ENCODE data around the gene SLC9A3.

SLC9A3 gene

GRCh38 chr5:455806-456205, 68.4 kb downstream of the SLC9A3 start:
- no peak for DNase-seq

GRCh38 chr5:454936-455335, 69.3 kb downstream of the SLC9A3 start:
- no peak for DNase-seq

- no peak for DNase-seq
Measured at GRCh38 chr5:453725-454481, 70.3 kb downstream of the SLC9A3 start.

- no peak for DNase-seq
Measured at GRCh38 chr5:452978-453710, 71.1 kb downstream of the SLC9A3 start.

- no peak for DNase-seq
Measured at GRCh38 chr5:451587-452458, 72.4 kb downstream of the SLC9A3 start.

DNA sequence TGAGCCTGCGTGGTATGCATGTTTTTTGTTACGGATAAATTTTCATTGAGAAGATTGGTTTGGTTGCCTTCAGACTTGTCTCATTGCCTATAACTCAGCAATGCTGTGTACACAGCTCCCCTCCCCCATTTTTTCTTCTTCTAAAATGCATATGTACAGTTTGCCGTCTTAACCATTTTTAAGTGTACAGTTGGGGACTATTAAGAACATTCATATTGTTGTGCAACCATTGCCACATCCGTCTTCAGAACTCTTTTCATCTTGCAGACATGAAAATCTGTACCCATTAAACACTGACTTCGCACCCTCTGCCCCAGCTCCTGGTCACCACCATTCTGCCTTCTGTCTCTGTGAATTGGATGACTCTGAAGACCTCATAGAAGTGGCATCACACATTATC, 75.1 kb downstream of the SLC9A3 start:
- DNase-seq = no peak

GRCh38 chr5:448766-449090, 75.5 kb downstream of the SLC9A3 start:
- no peak for DNase-seq

DNA sequence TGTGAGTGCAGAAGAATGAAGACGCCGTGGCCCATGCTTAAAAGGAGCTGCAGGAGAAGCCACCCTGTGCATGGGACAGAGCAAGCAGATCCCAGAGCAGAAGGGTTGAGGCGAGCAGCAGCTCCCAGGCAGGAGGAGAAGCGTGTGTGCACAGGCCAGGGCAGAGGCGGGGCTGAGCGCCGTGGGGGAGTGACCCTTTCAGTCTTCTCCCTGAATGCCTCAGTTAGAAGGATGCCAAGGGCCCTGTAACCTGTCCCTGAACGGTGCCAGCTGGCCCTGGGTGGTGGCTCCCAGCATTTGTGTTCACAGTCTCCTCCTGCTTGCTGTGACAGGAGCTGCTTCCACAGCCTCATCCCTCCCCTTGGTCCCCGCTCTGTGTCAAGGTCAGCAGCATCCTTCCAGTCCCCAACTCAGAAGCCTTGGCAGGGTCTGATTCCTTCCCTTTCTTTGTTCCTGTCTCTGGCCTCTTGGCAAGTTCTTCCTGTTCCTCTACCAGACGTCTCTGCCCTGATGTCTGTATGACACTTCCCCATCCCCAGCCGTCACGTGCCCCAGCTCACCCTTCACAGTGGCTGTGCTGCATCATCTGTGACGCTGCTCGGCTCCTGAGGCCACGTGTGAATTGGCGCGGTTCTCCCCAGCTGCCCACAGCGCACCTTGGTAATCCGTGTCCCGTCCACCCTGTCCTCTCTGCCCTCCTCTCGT, 76.0 kb downstream of the SLC9A3 start:
- no peak for DNase-seq

GRCh38 chr5:447501-447900, 76.7 kb downstream of the SLC9A3 start:
- DNase-seq = no peak

DNA sequence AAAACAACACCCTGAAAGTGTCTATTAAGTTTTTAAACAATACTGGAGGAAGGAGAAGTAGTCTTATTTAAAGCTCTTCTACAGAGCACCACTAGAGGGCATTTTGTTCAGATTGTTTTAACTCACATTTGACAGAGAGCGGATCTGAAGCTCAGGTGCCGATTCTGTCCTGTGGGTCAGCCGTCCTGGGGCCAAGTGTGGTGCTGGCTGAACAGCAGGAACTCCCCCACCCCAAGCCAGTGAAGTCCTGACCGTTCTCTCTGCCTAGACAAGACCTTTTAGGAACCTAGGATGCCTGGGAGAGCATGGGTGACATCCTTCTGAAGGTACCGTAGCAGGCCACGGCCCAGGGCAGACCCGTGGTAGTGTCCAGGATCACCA, 77.4 kb downstream of the SLC9A3 start:
- DNase-seq = peak; percentile 11

DNA sequence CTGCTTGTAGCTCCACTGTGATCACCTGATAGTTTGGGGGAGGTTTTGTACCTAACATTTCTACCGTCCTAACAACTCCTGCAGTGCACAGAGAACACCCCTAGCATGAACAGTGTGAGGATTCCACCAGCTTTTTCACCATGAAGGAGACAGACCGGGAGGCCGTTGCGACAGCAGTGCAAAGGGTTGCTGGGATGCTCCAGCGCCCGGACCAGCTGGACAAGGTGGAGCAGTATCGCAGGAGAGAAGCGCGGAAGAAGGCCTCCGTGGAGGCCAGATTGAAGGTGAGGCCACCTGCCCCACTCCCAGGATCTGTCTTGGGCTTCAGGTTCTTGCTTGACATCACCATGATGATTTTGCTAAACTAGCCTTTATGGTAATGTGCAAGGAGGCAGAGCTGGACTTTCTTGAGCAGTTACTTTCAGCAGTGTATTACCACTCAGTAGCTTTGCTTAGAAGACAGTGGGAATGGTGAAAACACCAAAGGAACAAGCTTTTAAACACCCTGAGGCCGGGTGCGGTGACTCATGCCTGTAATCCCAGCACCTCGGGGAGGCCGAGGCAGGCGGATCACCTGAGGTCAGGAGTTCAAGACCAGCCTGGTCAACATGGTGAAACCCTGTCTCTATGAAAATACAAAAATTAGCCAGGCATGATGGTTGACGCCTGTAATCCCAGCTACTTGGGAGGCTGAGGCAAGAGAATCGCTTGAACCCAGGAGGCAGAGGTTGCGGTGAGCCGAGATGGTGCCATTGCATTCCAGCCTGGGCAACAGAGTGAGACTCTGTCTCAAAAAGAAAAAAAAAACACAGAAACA, 78.0 kb downstream of the SLC9A3 start:
- DNase-seq = no peak

DNA sequence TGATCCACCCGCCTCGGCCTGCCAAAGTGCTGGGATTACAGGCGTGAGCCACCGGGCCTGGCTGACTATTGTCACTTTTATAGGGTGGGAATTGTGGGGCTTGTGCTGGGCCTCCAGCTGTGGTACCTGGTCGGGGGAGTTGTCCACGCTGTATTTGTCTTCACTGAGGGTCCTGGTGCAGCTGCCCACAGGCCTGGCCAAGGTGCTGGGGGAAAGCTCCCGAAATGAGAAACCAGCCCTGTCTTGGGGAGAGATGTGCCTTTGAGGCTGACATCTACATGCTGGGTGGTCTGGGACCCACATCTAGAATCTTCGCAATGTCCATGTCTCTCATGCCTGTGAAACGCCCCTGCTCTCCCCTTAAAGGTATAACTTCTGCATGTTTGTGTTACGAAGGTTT, 78.7 kb downstream of the SLC9A3 start:
- DNase-seq = no peak

DNA sequence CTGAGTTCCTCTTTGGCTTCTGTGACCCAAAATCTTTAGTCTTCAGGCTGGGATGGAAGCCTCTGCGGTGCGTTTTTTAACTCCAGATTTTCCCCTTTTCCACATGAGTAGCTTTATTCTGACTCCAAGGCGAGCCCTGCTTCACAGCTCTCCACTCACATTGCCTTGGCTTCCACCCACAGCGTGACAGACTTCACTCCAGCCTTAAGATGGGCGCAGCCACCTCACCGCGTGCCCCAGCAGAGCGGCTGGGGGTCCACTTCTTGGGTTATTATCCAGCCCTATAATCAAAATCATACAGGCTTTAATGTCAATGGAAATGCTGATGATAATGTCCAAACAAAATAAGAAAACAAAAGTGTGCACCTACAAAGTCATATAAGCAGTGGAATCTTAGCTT, 80.0 kb downstream of the SLC9A3 start:
- DNase-seq = no peak

GRCh38 chr5:443239-444151, 80.8 kb downstream of the SLC9A3 start:
- DNase-seq = no peak

- DNase-seq = no peak
Measured at GRCh38 chr5:442335-443238, 81.7 kb downstream of the SLC9A3 start, which contains the start of gene EXOC3. Gene EXOC3, plus strand, starts transcription at chr5:443176. Its CDS starts 3,030 bp downstream, at chr5:446206.

- DNase-seq = no peak
Measured at GRCh38 chr5:441996-442334, 82.3 kb downstream of the SLC9A3 start.

GRCh38 chr5:440401-441201, 83.6 kb downstream of the SLC9A3 start:
- no peak for DNase-seq

GRCh38 chr5:439636-440035, 84.6 kb downstream of the SLC9A3 start:
- DNase-seq = no peak

GRCh38 chr5:439181-439580, 85.1 kb downstream of the SLC9A3 start:
- DNase-seq = no peak
